IPS-11a (cell line): ENCODE data around the gene BNIP1.

Source experiments
- H3K4me3 ChIP-seq: one replicate; pipeline ENCODE4 v1.5.1; 2013; ENCODE audit warnings: low read depth, low read length, control low read depth

The BNIP1 gene

DNA sequence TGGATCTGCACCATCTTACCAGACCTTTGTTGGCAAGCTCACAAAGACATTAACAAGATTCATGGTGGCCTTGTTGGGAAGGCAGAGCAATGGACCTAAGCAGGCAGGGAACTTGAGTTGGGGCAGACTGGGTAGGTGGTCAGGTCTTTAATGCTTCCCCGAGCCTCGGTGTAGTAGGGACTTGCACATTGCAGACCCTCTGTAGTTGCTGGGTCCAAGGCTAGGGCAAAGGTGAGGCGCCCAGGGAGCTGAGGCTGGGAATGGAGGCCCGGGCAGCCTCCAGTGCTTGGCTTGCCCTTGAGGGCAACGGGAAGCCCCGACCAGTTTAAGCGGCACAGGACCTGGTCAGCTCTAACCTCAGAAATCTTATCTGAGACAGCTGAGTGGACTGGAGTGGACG, 66.5 kb downstream of the BNIP1 start:
- no peak overlapping the region for H3K4me3 ChIP-seq

DNA sequence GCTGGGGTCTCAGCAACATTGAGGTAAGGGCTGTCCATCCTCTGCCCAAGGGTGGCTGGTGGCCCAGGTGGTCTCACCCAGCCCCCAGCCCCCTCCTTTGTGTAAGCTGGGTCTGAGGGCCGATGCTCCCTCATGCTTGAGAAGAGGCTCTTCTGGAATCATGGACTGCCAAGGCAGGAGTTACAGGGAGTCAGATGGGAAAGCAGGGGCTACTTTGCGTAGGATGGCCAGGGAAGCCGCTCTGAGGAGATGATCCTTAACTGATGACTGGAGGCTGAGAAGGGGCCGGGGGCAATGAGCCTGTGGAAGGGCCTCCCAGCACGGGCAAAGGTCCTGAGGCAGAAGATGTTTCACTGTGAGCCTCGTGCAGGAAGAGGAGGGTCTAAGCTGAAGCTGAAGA, 67.0 kb downstream of the BNIP1 start:
- no peak overlapping the region for H3K4me3 ChIP-seq

DNA sequence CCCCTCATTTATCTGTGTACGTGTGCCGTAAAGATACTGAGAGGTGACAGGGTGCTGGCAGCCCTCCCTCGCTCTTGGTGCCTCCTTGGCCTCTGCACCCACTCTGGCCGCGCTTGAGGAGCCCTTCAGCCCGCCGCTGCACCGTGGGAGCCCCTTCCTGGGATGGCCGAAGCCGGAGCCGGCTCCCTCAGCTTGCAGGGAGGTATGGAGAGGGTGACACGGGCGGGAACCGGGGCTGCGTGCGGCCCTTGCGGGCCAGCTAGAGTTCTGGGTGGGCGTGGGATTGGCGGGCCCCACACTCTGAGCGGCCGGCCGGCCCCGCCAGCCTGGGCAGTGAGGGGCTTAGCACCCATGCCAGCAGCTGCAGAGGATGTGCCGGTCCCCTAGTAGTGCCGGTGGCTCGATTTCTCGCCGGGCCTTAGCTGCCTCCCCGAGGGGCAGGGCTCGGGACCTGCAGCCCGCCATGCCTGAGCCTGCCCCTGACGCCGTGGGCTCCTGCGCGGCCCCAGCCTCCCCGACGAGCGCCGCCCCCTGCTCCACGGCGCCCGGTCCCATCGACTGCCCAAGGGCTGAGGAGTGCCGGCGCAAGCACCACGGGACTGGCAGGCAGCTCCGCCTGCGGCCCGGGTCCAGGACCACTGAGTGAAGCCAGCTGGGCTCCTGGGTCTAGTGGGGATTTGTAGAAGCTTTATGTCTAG, 69.1 kb downstream of the BNIP1 start:
- H3K4me3 ChIP-seq: no peak overlapping the region
